Ishikawa (cell line): Measurements from ENCODE around the gene ATP10B.

Experiments
- CEBPB ChIP-seq: IDR thresholded peaks from 2 replicates; pipeline ENCODE4 v1.6.1; 2012
- CREB1 ChIP-seq: IDR thresholded peaks from 2 replicates; pipeline ENCODE4 v1.6.1; 2012; ENCODE audit warnings: low read depth
- RAD21 ChIP-seq: IDR thresholded peaks from 2 replicates; pipeline ENCODE4 v1.6.1; 2012; ENCODE audit warnings: low read depth
- YY1 ChIP-seq: IDR thresholded peaks from 2 replicates; pipeline ENCODE4 v1.6.1; 2012; ENCODE audit warnings: low read depth
- ZBTB7A ChIP-seq: IDR thresholded peaks from 2 replicates; pipeline ENCODE4 v1.6.1; 2012; ENCODE audit warnings: low read depth

DNA sequence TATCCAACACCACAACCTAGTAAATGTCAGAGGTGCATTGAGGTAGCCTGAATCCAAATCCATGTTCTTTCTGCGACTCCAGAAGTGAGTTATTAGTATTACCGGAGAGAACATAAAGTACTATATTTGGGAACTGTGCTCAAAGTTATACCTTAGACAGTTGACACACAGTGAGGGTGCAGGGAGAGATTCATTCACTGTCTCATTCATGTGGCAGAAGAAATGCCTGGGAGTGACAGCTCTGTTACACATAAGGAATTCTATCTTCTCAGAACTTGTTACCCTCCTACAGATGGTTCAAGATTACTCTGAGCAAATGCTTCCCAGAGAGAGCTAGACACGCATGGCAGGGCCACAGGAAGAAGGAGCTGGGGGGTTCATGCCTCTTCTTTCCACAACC, 103.0 kb downstream of the ATP10B start:
- TF ChIP-seq YY1 (no peak), ZBTB7A (no peak), CREB1 (no peak), RAD21 (no peak), CEBPB (no peak)
